H9 (cell line): Measurements from ENCODE around the gene CDK11A. TPM values are rescaled to one million over a fixed set of nuclear protein-coding genes. Genes with fewer than 3 reads are reported as not detected.
A peak's percentile ranks its signal among the peaks of the same experiment; 100 is the strongest.
"Not testable (repeated sequence)": the region's sequence is repeated elsewhere in the genome, so short reads cannot be mapped to it uniquely, and the experiment has no call there.

Source experiments
- DNase-seq: peaks from one replicate; pipeline ENCODE4 v3.0.0-alpha.2; 2017
- H2AFZ ChIP-seq: one replicate; pipeline ENCODE4 v1.6.1; 2013; ENCODE audit warnings: mild to moderate bottlenecking, low read length, control low read depth, moderate library complexity
- H2AK5ac ChIP-seq: 2 replicates; pipeline ENCODE4 v1.6.1; 2013; ENCODE audit warnings: low read length, control low read depth, mixed read lengths; ENCODE audit not compliant: insufficient read length
- H2BK120ac ChIP-seq: one replicate; pipeline ENCODE4 v1.6.1; 2013; ENCODE audit warnings: low read depth, mild to moderate bottlenecking, low read length, control low read depth, inconsistent platforms; ENCODE audit not compliant: poor library complexity, severe bottlenecking
- H2BK12ac ChIP-seq: 2 replicates; pipeline ENCODE4 v1.6.1; 2013; ENCODE audit warnings: low read length, control low read depth, mixed read lengths, low read depth; ENCODE audit not compliant: insufficient read length
- H2BK15ac ChIP-seq: 2 replicates; pipeline ENCODE4 v1.6.1; 2013; ENCODE audit warnings: low read depth, low read length, control low read depth
- H2BK20ac ChIP-seq: one replicate; pipeline ENCODE4 v1.6.1; 2013; ENCODE audit warnings: low read depth, mild to moderate bottlenecking, low read length, control low read depth, inconsistent platforms; ENCODE audit not compliant: poor library complexity, severe bottlenecking
- H2BK5ac ChIP-seq: 2 replicates; pipeline ENCODE4 v1.6.1; 2013; ENCODE audit warnings: low read length, control low read depth, mixed read lengths; ENCODE audit not compliant: insufficient read length
- H3K14ac ChIP-seq: 2 replicates; pipeline ENCODE4 v1.6.1; 2013; ENCODE audit warnings: low read length, control low read depth; ENCODE audit not compliant: insufficient read depth
- H3K18ac ChIP-seq: 2 replicates; pipeline ENCODE4 v1.6.1; 2013; ENCODE audit warnings: low read depth, mild to moderate bottlenecking, mixed read lengths, low read length, control low read depth; ENCODE audit not compliant: insufficient read length
- H3K23ac ChIP-seq: 2 replicates; pipeline ENCODE4 v1.6.1; 2013; ENCODE audit warnings: low read length, control low read depth, mixed read lengths, low read depth; ENCODE audit not compliant: insufficient read length
- H3K23me2 ChIP-seq: 2 replicates; pipeline ENCODE4 v1.6.1; 2013; ENCODE audit warnings: low read depth, mild to moderate bottlenecking, mixed read lengths, low read length, control low read depth; ENCODE audit not compliant: insufficient read length, poor library complexity, severe bottlenecking
- H3K27ac ChIP-seq: 2 replicates; pipeline ENCODE4 v1.5.1; 2013; ENCODE audit warnings: low read length, control low read depth, mixed read lengths, low read depth; ENCODE audit not compliant: insufficient read length
- H3K27me3 ChIP-seq: 2 replicates; pipeline ENCODE4 v1.6.1; 2013; ENCODE audit warnings: low read length, control low read depth, inconsistent platforms; ENCODE audit not compliant: insufficient read depth
- H3K4ac ChIP-seq: 2 replicates; pipeline ENCODE4 v1.6.1; 2013; ENCODE audit warnings: low read depth, mild to moderate bottlenecking, control low read depth, inconsistent platforms, low read length, moderate library complexity
- H3K4me1 ChIP-seq: 2 replicates; pipeline ENCODE4 v1.6.1; 2013; ENCODE audit warnings: low read length, control low read depth, inconsistent platforms; ENCODE audit not compliant: insufficient read depth
- H3K4me2 ChIP-seq: 2 replicates; pipeline ENCODE4 v1.6.1; 2013; ENCODE audit warnings: low read length, control low read depth, mixed read lengths; ENCODE audit not compliant: insufficient read length, insufficient read depth
- H3K56ac ChIP-seq: 2 replicates; pipeline ENCODE4 v1.6.1; 2013; ENCODE audit warnings: low read depth, mild to moderate bottlenecking, mixed read lengths, low read length, control low read depth; ENCODE audit not compliant: insufficient read length
- H3K79me1 ChIP-seq: 2 replicates; pipeline ENCODE4 v1.6.1; 2013; ENCODE audit warnings: low read depth, mild to moderate bottlenecking, moderate library complexity, low read length, control low read depth, inconsistent platforms; ENCODE audit not compliant: insufficient read depth, poor library complexity, severe bottlenecking
- H3K79me2 ChIP-seq: 2 replicates; pipeline ENCODE4 v1.6.1; 2013; ENCODE audit warnings: low read length, control low read depth, inconsistent platforms; ENCODE audit not compliant: insufficient read depth
- H3K9ac ChIP-seq: 2 replicates; pipeline ENCODE4 v1.6.1; 2013; ENCODE audit warnings: low read length, control low read depth, mixed read lengths; ENCODE audit not compliant: insufficient read length; ENCODE audit errors: extremely low read depth
- H3K9me3 ChIP-seq: one replicate; pipeline ENCODE4 v1.6.1; 2013; ENCODE audit warnings: low read depth, low read length, inconsistent platforms; ENCODE audit not compliant: control insufficient read depth
- H3T11ph ChIP-seq: one replicate; pipeline ENCODE4 v1.6.1; 2013; ENCODE audit warnings: mild to moderate bottlenecking, low read length, control low read depth, inconsistent platforms
- H4K20me1 ChIP-seq: one replicate; pipeline ENCODE4 v1.6.1; 2013; ENCODE audit not compliant: control insufficient read depth, insufficient read length, insufficient read depth
- H4K5ac ChIP-seq: 2 replicates; pipeline ENCODE4 v1.6.1; 2013; ENCODE audit warnings: low read depth, mild to moderate bottlenecking, mixed read lengths, low read length, control low read depth; ENCODE audit not compliant: insufficient read length
- H4K8ac ChIP-seq: replicated peaks from 2 replicates; pipeline ENCODE4 v1.6.1; 2013; ENCODE audit warnings: low read length, control low read depth, mixed read lengths, low read depth; ENCODE audit not compliant: insufficient read length
- H4K91ac ChIP-seq: 2 replicates; pipeline ENCODE4 v1.6.1; 2013; ENCODE audit warnings: low read depth, mild to moderate bottlenecking, moderate library complexity, mixed read lengths, low read length, control low read depth; ENCODE audit not compliant: insufficient read length
- H3K27ac Mint-ChIP-seq, 3 experiments: 2 replicates in 2 of 3; 3 replicates in 1 of 3; pipeline ENCODE4 v1.8.0; 2020 to 2021; ENCODE audit warnings: mixed read lengths in 3 of 3, mild to moderate bottlenecking in 1 of 3, moderate library complexity in 1 of 3
- H3K27me3 Mint-ChIP-seq: 2 replicates; pipeline ENCODE4 v1.8.0; 2021; ENCODE audit warnings: low read depth, mild to moderate bottlenecking, moderate library complexity, mixed read lengths
- H3K36me3 Mint-ChIP-seq, 3 experiments: 2 replicates in 2 of 3; 3 replicates in 1 of 3; pipeline ENCODE4 v1.8.0; 2020 to 2021; ENCODE audit warnings: low read depth in 3 of 3, mixed read lengths in 3 of 3; ENCODE audit not compliant: insufficient read depth in 1 of 3
- H3K4me1 Mint-ChIP-seq, 2 experiments: 2 replicates each; pipeline ENCODE4 v1.8.0; 2020; ENCODE audit warnings: mixed read lengths in 2 of 2
- H3K4me3 Mint-ChIP-seq, 2 experiments: 2 replicates in 1 of 2; 3 replicates in 1 of 2; pipeline ENCODE4 v1.8.0; 2020 to 2021; ENCODE audit warnings: mild to moderate bottlenecking in 2 of 2, mixed read lengths in 2 of 2, moderate library complexity in 1 of 2
- H3K9me3 Mint-ChIP-seq, 2 experiments: 2 replicates in 1 of 2; 3 replicates in 1 of 2; pipeline ENCODE4 v1.8.0; 2020; ENCODE audit warnings: mild to moderate bottlenecking in 2 of 2, mixed read lengths in 2 of 2, moderate library complexity in 1 of 2
- WGBS: extraction: QIAGEN DNeasy Blood & Tissue Kit; methylation state at CpG from one replicate; pipeline ENCODE4 v1.1.7; 2013; ENCODE audit warnings: missing lambda C conversion rate, low lambda C conversion rate, mixed read lengths; ENCODE audit not compliant: insufficient read length; ENCODE audit errors: extremely low coverage; 5-methylcytosine and 5-hydroxymethylcytosine counted together
- total RNA-seq: library from RNA; stranded (reverse); gene quantifications from 2 replicates; pipeline ENCODE4 v1.2.1, GENCODE V29; 2021

CDK11A gene
- total RNA-seq, 1 experiment from 2014 or later = 49.5 TPM

- H3K4me1 Mint-ChIP-seq, H4K8ac ChIP-seq, H3K9me3 ChIP-seq, H3K14ac ChIP-seq, H3K27me3 Mint-ChIP-seq, H3K4ac ChIP-seq, H3K18ac ChIP-seq, H3K23ac ChIP-seq, H3K27ac ChIP-seq, H2BK20ac ChIP-seq, H2BK12ac ChIP-seq, H3T11ph ChIP-seq, H3K9me3 Mint-ChIP-seq, H3K9ac ChIP-seq, H3K27me3 ChIP-seq, H2BK120ac ChIP-seq, H2AK5ac ChIP-seq, H4K5ac ChIP-seq, H3K23me2 ChIP-seq, H3K79me1 ChIP-seq, H3K56ac ChIP-seq, H3K27ac Mint-ChIP-seq, H3K79me2 ChIP-seq, H3K4me1 ChIP-seq, H4K20me1 ChIP-seq, H3K36me3 Mint-ChIP-seq, H2BK15ac ChIP-seq, H4K91ac ChIP-seq, H3K4me2 ChIP-seq, H2AFZ ChIP-seq, H2BK5ac ChIP-seq: not testable (repeated sequence)
- no CpG with 5 or more reads among the region's 45 CpGs for WGBS
- H3K4me3 Mint-ChIP-seq = peak overlapping the region; percentile 65 to 72; a peak in 4 of 5 replicates
- DNase-seq = peak; percentile 55
Measured at GRCh38 chr1:1692324-1692713, 31.8 kb downstream of the CDK11A start.

DNA sequence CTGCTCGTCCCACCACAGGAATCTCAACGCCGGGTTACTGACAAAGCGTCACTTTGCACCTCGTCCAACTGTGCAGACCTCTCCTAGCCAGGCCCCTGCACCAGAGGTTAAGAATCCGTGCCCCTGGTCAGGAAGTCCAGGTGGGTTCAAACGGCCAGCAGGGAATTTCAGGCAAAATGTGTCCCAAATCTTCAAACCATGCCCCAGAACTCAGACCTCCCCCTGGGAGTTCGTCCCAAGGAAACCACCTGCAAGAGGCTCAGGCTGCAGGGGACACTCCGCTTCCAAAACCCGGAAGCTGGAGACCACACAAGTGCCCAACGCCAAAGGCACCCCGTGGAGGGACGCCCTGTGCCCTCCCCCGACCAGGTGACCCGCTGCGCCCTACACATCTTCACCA lies 32.7 kb downstream of the CDK11A start:
- H2BK5ac ChIP-seq = not testable (repeated sequence)
- no CpG with 5 or more reads among the region's 16 CpGs for WGBS

More for the DNA sequence above, 32.7 kb downstream of the CDK11A start:
- not testable (repeated sequence) for H2BK12ac ChIP-seq, H2BK20ac ChIP-seq, H3K27me3 Mint-ChIP-seq, H3K27me3 ChIP-seq, H2BK15ac ChIP-seq, H2AFZ ChIP-seq, H3K56ac ChIP-seq, DNase-seq, H4K91ac ChIP-seq, H4K8ac ChIP-seq, H3K9me3 ChIP-seq, H3K36me3 Mint-ChIP-seq, H2AK5ac ChIP-seq, H3K27ac ChIP-seq, H3K4ac ChIP-seq, H3K4me1 Mint-ChIP-seq, H3K9me3 Mint-ChIP-seq, H3K79me2 ChIP-seq, H3K14ac ChIP-seq, H3K79me1 ChIP-seq, H3K9ac ChIP-seq, H2BK120ac ChIP-seq, H3T11ph ChIP-seq, H3K23me2 ChIP-seq, H4K5ac ChIP-seq, H3K27ac Mint-ChIP-seq, H3K18ac ChIP-seq, H3K4me1 ChIP-seq, H3K4me3 Mint-ChIP-seq, H3K4me2 ChIP-seq, H4K20me1 ChIP-seq, H3K23ac ChIP-seq
